ENCODE measurements around the gene MYG1. TPM values are rescaled to one million over a fixed set of nuclear protein-coding genes. Genes with fewer than 3 reads are reported as not detected.

The MYG1 gene
- total RNA-seq, 1 experiment from 2014 or later: 102 TPM

- intact Hi-C loops (cut with micrococcal nuclease; ENCODE audit: unreplicated experiment): no loop called here
- DNase-seq (ENCODE audit: low spot score): no peak
- H3K27ac ChIP-seq (ENCODE audit: low read depth, low read length, poor library complexity, severe bottlenecking): peak overlapping the region; percentile 69
- no peaks in the 10 kb centered on the region for H3K36me3 ChIP-seq (ENCODE audit: insufficient read depth, low read length, poor library complexity, severe bottlenecking)
- no peaks in the 10 kb centered on the region for H3K27me3 ChIP-seq (replicated peaks; ENCODE audit: insufficient read depth, low read depth, low read length, poor library complexity)
- no peak for TF ChIP-seq EZH2 (IDR thresholded peaks at IDR 0.05; ENCODE audit: borderline replicate concordance, low read depth, low read length, poor library complexity, severe bottlenecking)
- TF ChIP-seq CTCF (conservative IDR thresholded peaks at IDR 0.05; ENCODE audit: low read depth, low read length): no peak
- ChIA-PET POLR2A (ENCODE audit: low non-redundant PET) (no interaction called here), CTCF (interaction anchor here (0.6 to 2.8 kb wide), 2 partner anchors 75 to 436 kb away, joined by 9 to 15 read pairs; no protein-coding TSS in a partner anchor)
- H3K4me3 ChIP-seq (ENCODE audit: low read depth, low read length, poor library complexity, severe bottlenecking): no peak overlapping the region
- H3K4me1 ChIP-seq (ENCODE audit: insufficient read depth, low read length, poor library complexity, severe bottlenecking): peaks cover 13% of the 10 kb centered on the region
- H3K9me3 ChIP-seq (ENCODE audit: low read depth, low read length, poor library complexity, severe bottlenecking): no peaks in the 10 kb centered on the region
- no TSS peak for BruUV-seq (replicated peaks)
These were observed 47.0 kb downstream of the MYG1 start for GRCh38 chr12:53346491-53346890.

- Histone ChIP-seq H3K9me3 (ENCODE audit: low read depth, low read length, poor library complexity, severe bottlenecking) (no peaks in the 10 kb centered on the region), H3K27ac (ENCODE audit: low read depth, low read length, poor library complexity, severe bottlenecking) (no peak overlapping the region), H3K27me3 (replicated peaks; ENCODE audit: insufficient read depth, low read depth, low read length, poor library complexity) (no peaks in the 10 kb centered on the region), H3K36me3 (ENCODE audit: insufficient read depth, low read length, poor library complexity, severe bottlenecking) (no peaks in the 10 kb centered on the region), H3K4me3 (ENCODE audit: low read depth, low read length, poor library complexity, severe bottlenecking) (no peak overlapping the region), H3K4me1 (ENCODE audit: insufficient read depth, low read length, poor library complexity, severe bottlenecking) (peaks cover 13% of the 10 kb centered on the region)
- DNase-seq (ENCODE audit: low spot score): no peak
- POLR2A ChIA-PET (ENCODE audit: low non-redundant PET): interaction anchor here (0.6 kb wide), 1 partner anchor 32 kb away, joined by 5 read pairs; the partner anchor contains the start of gene SP1
- CTCF ChIA-PET: interaction anchor here (1.2 kb wide), 1 partner anchor 73 kb away, joined by 5 read pairs; no protein-coding TSS in a partner anchor
- intact Hi-C loops (cut with micrococcal nuclease; ENCODE audit: unreplicated experiment): no loop called here
- TF ChIP-seq EZH2 (IDR thresholded peaks at IDR 0.05; ENCODE audit: borderline replicate concordance, low read depth, low read length, poor library complexity, severe bottlenecking) (no peak), CTCF (conservative IDR thresholded peaks at IDR 0.05; ENCODE audit: low read depth, low read length) (no peak)
- no TSS peak for BruUV-seq (replicated peaks)
These were observed 48.4 kb downstream of the MYG1 start for GRCh38 chr12:53347905-53348304.

- Histone ChIP-seq H3K4me1 (ENCODE audit: insufficient read depth, low read length, poor library complexity, severe bottlenecking) (no peaks in the 10 kb centered on the region), H3K27me3 (replicated peaks; ENCODE audit: insufficient read depth, low read depth, low read length, poor library complexity) (no peaks in the 10 kb centered on the region), H3K36me3 (ENCODE audit: insufficient read depth, low read length, poor library complexity, severe bottlenecking) (no peaks in the 10 kb centered on the region), H3K27ac (ENCODE audit: low read depth, low read length, poor library complexity, severe bottlenecking) (no peak overlapping the region), H3K4me3 (ENCODE audit: low read depth, low read length, poor library complexity, severe bottlenecking) (no peak overlapping the region), H3K9me3 (ENCODE audit: low read depth, low read length, poor library complexity, severe bottlenecking) (no peaks in the 10 kb centered on the region)
- DNase-seq (ENCODE audit: low spot score): peak; percentile 92
- TF ChIP-seq EZH2 (IDR thresholded peaks at IDR 0.05; ENCODE audit: borderline replicate concordance, low read depth, low read length, poor library complexity, severe bottlenecking) (no peak), CTCF (conservative IDR thresholded peaks at IDR 0.05; ENCODE audit: low read depth, low read length) (peak; percentile 90)
- no TSS peak for BruUV-seq (replicated peaks)
- ChIA-PET CTCF (interaction anchor here (0.6 to 2.7 kb wide), 15 partner anchors 27 to 187 kb away, joined by 3 to 52 read pairs (median 4); partner anchors contain the start of genes AAAS and TARBP2), POLR2A (ENCODE audit: low non-redundant PET) (no interaction called here)
- intact Hi-C loops (cut with micrococcal nuclease; ENCODE audit: unreplicated experiment): loop anchor here (1.0 to 2.0 kb wide), 2 partner anchors 69 to 156 kb away; no protein-coding TSS in a partner anchor
These were observed 53.1 kb downstream of the MYG1 start for GRCh38 chr12:53352331-53353256.
